DOHH2 (cell line): ENCODE data around the gene RRAGC.

Experiments used
- H3F3A ChIP-seq: fragments of 200-600 bp; sonication (generic), shearing (Covaris generic); 2 replicates; pipeline ENCODE4 v1.6.0; 2016; ENCODE audit warnings: antibody characterized with exemption, mild to moderate bottlenecking; ENCODE audit not compliant: control insufficient read depth, insufficient read depth
- H3K27ac ChIP-seq: fragments of 200-600 bp; sonication (generic); 2 replicates; pipeline ENCODE4 v1.5.1; 2014; ENCODE audit warnings: low read depth, mild to moderate bottlenecking, low read length, moderate library complexity
- H3K27me3 ChIP-seq: fragments of 200-600 bp; sonication (generic); 2 replicates; pipeline ENCODE4 v1.6.1; 2014; ENCODE audit warnings: mild to moderate bottlenecking, low read length, mixed read lengths; ENCODE audit not compliant: control insufficient read depth
- H3K36me3 ChIP-seq: fragments of 200-600 bp; sonication (generic); 2 replicates; pipeline ENCODE4 v1.6.1; 2014; ENCODE audit warnings: mild to moderate bottlenecking, low read length, moderate library complexity, mixed read lengths; ENCODE audit not compliant: control insufficient read depth
- H3K4me1 ChIP-seq: fragments of 200-600 bp; sonication (generic); 2 replicates; pipeline ENCODE4 v1.6.1; 2014; ENCODE audit warnings: mild to moderate bottlenecking, low read length, mixed read lengths; ENCODE audit not compliant: control insufficient read depth
- H3K4me2 ChIP-seq: fragments of 200-600 bp; sonication (generic); 2 replicates; pipeline ENCODE4 v1.6.0; 2014; ENCODE audit warnings: mild to moderate bottlenecking, low read length, moderate library complexity
- H3K4me3 ChIP-seq: fragments of 200-600 bp; sonication (generic); 2 replicates; pipeline ENCODE4 v1.5.1; 2014; ENCODE audit warnings: mild to moderate bottlenecking, low read length, mixed read lengths
- H3K79me2 ChIP-seq: fragments of 200-600 bp; sonication (generic); 2 replicates; pipeline ENCODE4 v1.6.1; 2014; ENCODE audit warnings: mild to moderate bottlenecking, low read length, mixed read lengths; ENCODE audit not compliant: control insufficient read depth
- H3K9me2 ChIP-seq: fragments of 200-600 bp; sonication (generic); replicated peaks from 2 replicates; pipeline ENCODE4 v1.6.1; 2014; ENCODE audit warnings: mild to moderate bottlenecking, low read length, mixed read lengths; ENCODE audit not compliant: control insufficient read depth
- H3K9me3 ChIP-seq: fragments of 200-600 bp; sonication (generic); 2 replicates; pipeline ENCODE4 v1.6.1; 2014; ENCODE audit warnings: antibody characterized with exemption, low read length, mixed read lengths; ENCODE audit not compliant: control insufficient read depth, insufficient read depth
- H4K20me1 ChIP-seq: fragments of 200-600 bp; sonication (generic); 2 replicates; pipeline ENCODE4 v1.6.0; 2014; ENCODE audit warnings: low read depth, mild to moderate bottlenecking, antibody characterized with exemption, low read length, moderate library complexity; ENCODE audit not compliant: control insufficient read depth, insufficient read depth
- CTCF ChIP-seq: fragments of 200-600 bp; sonication (generic); IDR thresholded peaks from one replicate; pipeline ENCODE4 v1.5.1; 2014; ENCODE audit warnings: antibody characterized with exemption, mild to moderate bottlenecking, low read depth, low read length; ENCODE audit not compliant: poor library complexity, severe bottlenecking
- EZH2phosphoT487 ChIP-seq: fragments of 200-600 bp; sonication (generic); IDR thresholded peaks from 2 replicates; pipeline ENCODE4 v1.6.1; 2017; ENCODE audit warnings: borderline replicate concordance, mild to moderate bottlenecking, antibody characterized with exemption, low read length, moderate library complexity, mixed read lengths

The RRAGC gene

DNA sequence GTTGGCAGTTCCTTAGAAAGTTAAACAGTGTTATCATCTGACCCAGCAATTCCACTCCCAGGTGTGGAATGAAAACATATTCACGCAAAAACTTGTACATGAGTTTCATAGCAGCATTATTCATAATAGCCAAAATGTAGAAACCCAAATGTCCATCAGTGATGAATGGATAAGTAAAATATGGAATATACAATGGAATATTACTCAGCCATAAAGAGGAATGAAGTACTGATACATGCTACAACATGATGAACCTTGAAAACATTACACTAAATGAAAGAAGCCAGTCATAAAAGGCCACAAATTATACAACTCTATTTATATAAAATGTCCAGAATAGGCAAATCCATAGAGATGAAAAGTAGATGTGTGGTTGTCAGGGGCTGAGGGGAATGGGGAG lies 53.5 kb downstream of the RRAGC start:
- Histone ChIP-seq H3K27ac (no peak overlapping the region), H3K79me2 (no peaks in the 10 kb centered on the region), H3F3A (no peaks in the 10 kb centered on the region), H3K36me3 (no peaks in the 10 kb centered on the region), H3K9me3 (no peaks in the 10 kb centered on the region), H4K20me1 (no peaks in the 10 kb centered on the region), H3K9me2 (no peaks in the 10 kb centered on the region), H3K4me3 (no peak overlapping the region), H3K4me2 (no peak overlapping the region), H3K27me3 (no peaks in the 10 kb centered on the region; the same call in 1 of the 2 replicates), H3K4me1 (no peaks in the 10 kb centered on the region)
- TF ChIP-seq CTCF: no peak
- TF ChIP-seq EZH2phosphoT487: no peak

- H3F3A ChIP-seq: no peaks in the 10 kb centered on the region
- no peaks in the 10 kb centered on the region for H4K20me1 ChIP-seq
- H3K4me3 ChIP-seq: no peak overlapping the region
- H3K9me2 ChIP-seq: no peaks in the 10 kb centered on the region
- no peaks in the 10 kb centered on the region for H3K36me3 ChIP-seq
- no peaks in the 10 kb centered on the region for H3K4me1 ChIP-seq
- H3K9me3 ChIP-seq: no peaks in the 10 kb centered on the region
- no peaks in the 10 kb centered on the region; the same call in 1 of the 2 replicates for H3K27me3 ChIP-seq
- TF ChIP-seq CTCF: no peak
- no peak for TF ChIP-seq EZH2phosphoT487
- no peak overlapping the region for H3K27ac ChIP-seq
- no peaks in the 10 kb centered on the region for H3K79me2 ChIP-seq
- no peak overlapping the region for H3K4me2 ChIP-seq
Observed at GRCh38 chr1:38805036-38805435, 54.5 kb downstream of the RRAGC start.

DNA sequence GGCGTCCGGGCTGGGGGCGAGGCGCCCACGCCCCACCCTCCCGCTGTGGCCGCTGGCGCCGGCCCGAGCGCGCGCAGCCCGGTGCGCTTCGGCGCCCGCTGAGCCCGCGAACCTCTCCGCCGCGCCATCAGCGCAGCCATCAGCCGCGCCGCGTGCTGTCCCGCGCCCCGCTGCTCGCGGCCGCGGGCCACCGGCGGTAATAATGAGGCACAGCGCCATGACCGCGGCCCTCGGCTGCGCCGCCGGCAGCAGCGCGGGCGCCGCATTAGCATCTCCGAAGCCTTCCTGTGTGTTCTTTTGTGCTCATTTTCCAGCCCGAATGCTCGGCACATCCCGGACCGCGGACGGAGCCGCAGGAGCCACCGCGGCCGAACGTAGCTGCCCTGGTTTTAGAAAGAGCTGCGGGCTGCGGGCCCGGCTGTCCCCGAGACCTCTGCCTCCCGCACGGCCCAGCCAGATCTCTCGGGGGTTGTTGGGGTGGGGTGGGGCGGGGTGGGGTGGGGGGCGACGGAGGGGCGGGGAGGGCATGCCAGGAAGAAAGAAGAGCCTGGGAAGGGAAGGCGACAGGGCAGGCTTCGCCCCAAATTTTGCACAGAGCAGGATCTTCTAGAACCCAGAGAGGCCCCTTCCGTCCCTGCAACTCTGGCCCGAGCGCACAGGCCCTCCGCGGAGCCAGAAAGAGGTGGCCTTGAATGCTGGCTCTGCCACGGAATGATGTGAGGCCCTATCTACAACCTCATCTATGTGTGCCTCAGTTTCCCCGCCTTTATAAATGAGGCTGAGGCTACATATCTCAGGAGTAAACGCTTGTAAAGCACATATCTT lies 55.3 kb downstream of the RRAGC start:
- H3K4me2 ChIP-seq: no peak overlapping the region
- H3K4me3 ChIP-seq: no peak overlapping the region
- H3K27ac ChIP-seq: no peak overlapping the region
- H3K4me1 ChIP-seq: no peaks in the 10 kb centered on the region
- H3K27me3 ChIP-seq: no peaks in the 10 kb centered on the region; the same call in 1 of the 2 replicates
- no peaks in the 10 kb centered on the region for H3F3A ChIP-seq
- H3K79me2 ChIP-seq: no peaks in the 10 kb centered on the region
- H3K9me3 ChIP-seq: no peaks in the 10 kb centered on the region
- no peaks in the 10 kb centered on the region for H3K9me2 ChIP-seq
- no peaks in the 10 kb centered on the region for H4K20me1 ChIP-seq
- TF ChIP-seq CTCF: no peak
- no peaks in the 10 kb centered on the region for H3K36me3 ChIP-seq
